Liver (tissue), 9 donors: ENCODE measurements around the gene APOL4. TPM values are rescaled to one million over a fixed set of nuclear protein-coding genes. Genes with fewer than 3 reads are reported as not detected.
A peak's percentile ranks its signal among the peaks of the same experiment; 100 is the strongest.

Source experiments
- DNase-seq: peaks from one replicate; pipeline ENCODE4 v3.0.0-alpha.2; 2017; ENCODE audit warnings: low spot score
- H3K27ac ChIP-seq, 2 donors: one replicate each; pipeline ENCODE4 v1.7.0; 2013; ENCODE audit warnings: inconsistent platforms in 2 of 2, low read length in 2 of 2, control low read depth in 1 of 2, low read depth in 1 of 2, mild to moderate bottlenecking in 1 of 2
- H3K27me3 ChIP-seq, 4 donors: one replicate each; pipeline versions ENCODE4 v1.6.1 to v1.7.0; 2013; ENCODE audit warnings: low read length in 3 of 4, inconsistent platforms in 1 of 4, mild to moderate bottlenecking in 1 of 4, moderate library complexity in 1 of 4; ENCODE audit not compliant: control insufficient read depth in 4 of 4, insufficient read depth in 4 of 4
- H3K36me3 ChIP-seq, 4 donors: one replicate each; pipeline versions ENCODE4 v1.6.1 to v1.7.0; 2013; ENCODE audit warnings: low read length in 3 of 4, mild to moderate bottlenecking in 3 of 4, low read depth in 1 of 4, moderate library complexity in 1 of 4; ENCODE audit not compliant: control insufficient read depth in 4 of 4, insufficient read depth in 3 of 4
- H3K4me1 ChIP-seq, 4 donors: one replicate each; pipeline versions ENCODE4 v1.6.1 to v1.7.0; 2013; ENCODE audit warnings: low read length in 3 of 4, mild to moderate bottlenecking in 3 of 4, moderate library complexity in 1 of 4; ENCODE audit not compliant: control insufficient read depth in 4 of 4, insufficient read depth in 4 of 4
- H3K4me3 ChIP-seq, 3 donors: one replicate each; pipeline versions ENCODE4 v1.6.1 to v1.7.0; 2013; ENCODE audit warnings: low read length in 3 of 3, control low read depth in 1 of 3, low read depth in 1 of 3, mild to moderate bottlenecking in 1 of 3
- H3K9ac ChIP-seq, 2 donors: one replicate each; pipeline ENCODE4 v1.7.0; 2013; ENCODE audit warnings: low read length in 2 of 2, mild to moderate bottlenecking in 2 of 2, moderate library complexity in 2 of 2, control low read depth in 1 of 2, low read depth in 1 of 2
- H3K9me3 ChIP-seq, 4 donors: one replicate each; pipeline versions ENCODE4 v1.6.1 to v1.7.0; 2013; ENCODE audit warnings: low read length in 3 of 4; ENCODE audit not compliant: control insufficient read depth in 4 of 4
- ATF3 ChIP-seq: IDR thresholded peaks from 2 replicates; pipeline ENCODE4 v1.6.1; 2016; ENCODE audit warnings: antibody characterized with exemption
- EGR1 ChIP-seq, 2 donors: IDR thresholded peaks; 2 replicates each; pipeline ENCODE4 v1.6.1; 2016 to 2018; ENCODE audit warnings: antibody characterized with exemption in 2 of 2, low read depth in 2 of 2
- FOXA1 ChIP-seq: IDR thresholded peaks from 2 replicates; pipeline ENCODE4 v1.6.1; 2016; ENCODE audit warnings: antibody characterized with exemption
- FOXA2 ChIP-seq: IDR thresholded peaks from 2 replicates; pipeline ENCODE4 v1.6.1; 2016; ENCODE audit warnings: antibody characterized with exemption
- GABPA ChIP-seq, 2 donors: IDR thresholded peaks in 1 of 2; conservative IDR thresholded peaks in 1 of 2; 2 replicates each; pipeline ENCODE4 v1.6.1; 2016; ENCODE audit warnings: antibody characterized with exemption in 2 of 2, mild to moderate bottlenecking in 1 of 2, moderate library complexity in 1 of 2
- HNF4A ChIP-seq, 2 donors: conservative IDR thresholded peaks; 2 replicates each; pipeline ENCODE4 v1.6.1; 2016; ENCODE audit warnings: antibody characterized with exemption in 2 of 2, mild to moderate bottlenecking in 2 of 2
- HNF4G ChIP-seq: IDR thresholded peaks from 2 replicates; pipeline ENCODE4 v1.6.1; 2016; ENCODE audit warnings: antibody characterized with exemption
- JUND ChIP-seq, 2 donors: IDR thresholded peaks; 2 replicates each; pipeline ENCODE4 v1.6.1; 2016; ENCODE audit warnings: antibody characterized with exemption in 2 of 2
- MAX ChIP-seq: IDR thresholded peaks from 2 replicates; pipeline ENCODE4 v1.6.1; 2016; ENCODE audit warnings: antibody characterized with exemption
- NR2F2 ChIP-seq: IDR thresholded peaks from 2 replicates; pipeline ENCODE4 v1.6.1; 2016; ENCODE audit warnings: antibody characterized with exemption
- RAD21 ChIP-seq, 2 donors: IDR thresholded peaks; 2 replicates each; pipeline ENCODE4 v1.6.1; 2016; ENCODE audit warnings: antibody characterized with exemption in 2 of 2, mild to moderate bottlenecking in 2 of 2
- RXRA ChIP-seq, 2 donors: IDR thresholded peaks; 2 replicates each; pipeline ENCODE4 v1.6.1; 2017 to 2018; ENCODE audit warnings: antibody characterized with exemption in 2 of 2, mild to moderate bottlenecking in 1 of 2
- SP1 ChIP-seq: IDR thresholded peaks from 2 replicates; pipeline ENCODE4 v1.6.1; 2018; ENCODE audit warnings: antibody characterized with exemption, mild to moderate bottlenecking
- TAF1 ChIP-seq: conservative IDR thresholded peaks from 2 replicates; pipeline ENCODE4 v1.6.1; 2016; ENCODE audit warnings: antibody characterized with exemption, mild to moderate bottlenecking
- YY1 ChIP-seq: IDR thresholded peaks from 2 replicates; pipeline ENCODE4 v1.6.1; 2016; ENCODE audit warnings: antibody characterized with exemption, mild to moderate bottlenecking
- ZBTB33 ChIP-seq: IDR thresholded peaks from 2 replicates; pipeline ENCODE4 v1.6.1; 2016; ENCODE audit warnings: antibody characterized with exemption
- WGBS: extraction: QIAGEN DNeasy Blood & Tissue Kit; methylation state at CpG from one replicate; pipeline ENCODE4 v1.1.7; 2013; 5-methylcytosine and 5-hydroxymethylcytosine counted together
- polyA plus RNA-seq, 2 donors: library from polyadenylated mRNA; stranded (reverse) in 1 of 2; unstranded in 1 of 2; fragments of 200-250 nt in 1 of 2; fragments of >200 nt in 1 of 2; fragmentation: Nextera tagmentation in 1 of 2; extraction: Ambion mirVana in 1 of 2; gene quantifications; one replicate each; pipeline versions ENCODE4 v1.2.1 to v1.2.3, GENCODE V29; 2013 to 2015
- total RNA-seq, 2 donors: library from RNA; depleted of rRNA; stranded (reverse); fragments of >200 nt; gene quantifications; one replicate each; pipeline ENCODE4 v1.2.3, GENCODE V29; 2014
- TF ChIP-seq, protein P1 (sequence below): fragments of 150-350 bp; IDR thresholded peaks from 2 replicates; pipeline ENCODE4 v1.5.1; 2017; ENCODE audit warnings: improper control_type of control experiment, low read depth, low read length; ENCODE audit not compliant: missing input control
- donor health status: healthy.
- donor health status: healthy.
- donor health status: healthy.
- donor health status: healthy.
- donor health status: healthy.

Gene APOL4
- total and polyA plus RNA-seq, 4 donors, result 0.59 to 2.3 (median 1.8) TPM

DNA sequence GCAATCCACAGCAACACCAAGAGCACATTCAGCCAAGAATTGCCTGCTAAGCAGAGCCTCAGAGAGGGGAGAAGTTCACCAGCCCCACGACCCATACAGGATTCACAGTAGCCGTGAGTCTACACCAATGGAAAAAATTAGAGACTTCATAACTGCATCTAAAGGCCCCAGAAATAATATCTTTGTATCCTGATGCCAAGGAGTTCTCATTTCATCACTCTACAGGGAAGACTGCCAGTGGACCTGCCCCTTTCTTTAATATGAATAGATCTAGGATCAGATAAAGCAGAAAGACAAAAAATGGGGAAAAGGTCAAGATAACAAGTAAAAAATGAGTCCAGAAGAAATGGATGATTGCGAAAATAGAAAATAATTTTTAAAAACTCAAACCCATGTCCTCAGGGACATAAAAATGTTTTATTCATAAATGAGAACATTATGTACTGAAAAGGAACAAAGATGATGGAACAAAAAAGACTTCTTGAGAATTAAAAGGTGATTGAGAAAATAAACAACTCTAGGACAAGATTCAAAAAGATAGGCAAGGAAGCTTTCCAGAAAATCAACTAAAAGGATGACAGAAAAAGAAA is 50.5 kb downstream of the APOL4 start:
- TF ChIP-seq EGR1 (IDR thresholded peaks at IDR 0.05; ENCODE audit: low read depth in 2 of 2) (no peak), RXRA (IDR thresholded peaks at IDR 0.05) (no peak)
- Histone ChIP-seq H3K4me3 (no peak overlapping the region), H3K4me1 (peaks cover 17 to 70% (median 42%) of the 10 kb centered on the region in 4 donors), H3K27me3 (no peaks in the 10 kb centered on the region), H3K27ac (no peak overlapping the region), H3K36me3 (peaks cover 0 to 6% (median 4%) of the 10 kb centered on the region in 4 donors), H3K9ac (no peak overlapping the region), H3K9me3 (no peaks in the 10 kb centered on the region)
- 86% methylated on average over 3 of the region's 3 CpGs for WGBS
- no peak for DNase-seq

- peaks cover 0 to 6% (median 4%) of the 10 kb centered on the region in 4 donors for H3K36me3 ChIP-seq
- no peak for DNase-seq
- no peak overlapping the region for H3K9ac ChIP-seq
- peaks cover 8 to 65% (median 38%) of the 10 kb centered on the region in 4 donors for H3K4me1 ChIP-seq
- peak overlapping the region in 1 of 2 donors; percentile 7 for H3K27ac ChIP-seq
- no peaks in the 10 kb centered on the region for H3K9me3 ChIP-seq
- 67% methylated on average over 4 of the region's 4 CpGs for WGBS
- no peaks in the 10 kb centered on the region for H3K27me3 ChIP-seq
- TF ChIP-seq, protein P1, sequence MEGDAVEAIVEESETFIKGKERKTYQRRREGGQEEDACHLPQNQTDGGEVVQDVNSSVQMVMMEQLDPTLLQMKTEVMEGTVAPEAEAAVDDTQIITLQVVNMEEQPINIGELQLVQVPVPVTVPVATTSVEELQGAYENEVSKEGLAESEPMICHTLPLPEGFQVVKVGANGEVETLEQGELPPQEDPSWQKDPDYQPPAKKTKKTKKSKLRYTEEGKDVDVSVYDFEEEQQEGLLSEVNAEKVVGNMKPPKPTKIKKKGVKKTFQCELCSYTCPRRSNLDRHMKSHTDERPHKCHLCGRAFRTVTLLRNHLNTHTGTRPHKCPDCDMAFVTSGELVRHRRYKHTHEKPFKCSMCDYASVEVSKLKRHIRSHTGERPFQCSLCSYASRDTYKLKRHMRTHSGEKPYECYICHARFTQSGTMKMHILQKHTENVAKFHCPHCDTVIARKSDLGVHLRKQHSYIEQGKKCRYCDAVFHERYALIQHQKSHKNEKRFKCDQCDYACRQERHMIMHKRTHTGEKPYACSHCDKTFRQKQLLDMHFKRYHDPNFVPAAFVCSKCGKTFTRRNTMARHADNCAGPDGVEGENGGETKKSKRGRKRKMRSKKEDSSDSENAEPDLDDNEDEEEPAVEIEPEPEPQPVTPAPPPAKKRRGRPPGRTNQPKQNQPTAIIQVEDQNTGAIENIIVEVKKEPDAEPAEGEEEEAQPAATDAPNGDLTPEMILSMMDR, result no peak
- TF ChIP-seq YY1 (no peak), HNF4A (conservative IDR thresholded peaks at IDR 0.05) (no peak), TAF1 (no peak), RAD21 (IDR thresholded peaks at IDR 0.05) (no peak), FOXA1 (no peak), SP1 (no peak), MAX (no peak), GABPA (IDR thresholded peaks at IDR 0.05 in 1 of 2, conservative IDR thresholded peaks at IDR 0.05 in 1 of 2) (no peak), ZBTB33 (no peak), FOXA2 (no peak), NR2F2 (no peak), JUND (IDR thresholded peaks at IDR 0.05) (no peak), RXRA (IDR thresholded peaks at IDR 0.05) (no peak), HNF4G (no peak), ATF3 (no peak)
- H3K4me3 ChIP-seq, result no peak overlapping the region
These were observed 52.2 kb downstream of the APOL4 start for GRCh38 chr22:36149441-36149840.
